NCI-H2227 (cell line): ENCODE results near the gene ZNF423.
A peak's percentile ranks its signal among the peaks of the same experiment; 100 is the strongest.

Source experiments
- DNase-seq: peaks from one replicate; lab custom pipeline; 2025; ENCODE audit not compliant: unreplicated experiment; lab: John Stamatoyannopoulos, UW

ZNF423 gene

GRCh38 chr16:49632795-49633184 lies 223.1 kb downstream of the ZNF423 start:
- no peak for DNase-seq

GRCh38 chr16:49632086-49632794 lies 223.7 kb downstream of the ZNF423 start:
- DNase-seq = no peak

- no peak for DNase-seq
These were observed 224.5 kb downstream of the ZNF423 start for GRCh38 chr16:49631187-49632041.

GRCh38 chr16:49630783-49631182 lies 225.1 kb downstream of the ZNF423 start:
- no peak for DNase-seq

GRCh38 chr16:49629851-49630250 lies 226.1 kb downstream of the ZNF423 start:
- no peak for DNase-seq

GRCh38 chr16:49628148-49628547 lies 227.8 kb downstream of the ZNF423 start:
- no peak for DNase-seq

GRCh38 chr16:49625311-49626065 lies 230.4 kb downstream of the ZNF423 start:
- peak; percentile 2 for DNase-seq

- no peak for DNase-seq
These were observed 232.2 kb downstream of the ZNF423 start for GRCh38 chr16:49623501-49624266.

GRCh38 chr16:49622421-49623402 lies 233.2 kb downstream of the ZNF423 start:
- DNase-seq = no peak

GRCh38 chr16:49622084-49622390 lies 233.9 kb downstream of the ZNF423 start:
- DNase-seq = no peak

GRCh38 chr16:49621241-49622083 lies 234.4 kb downstream of the ZNF423 start:
- no peak for DNase-seq

GRCh38 chr16:49620869-49621240 lies 235.1 kb downstream of the ZNF423 start:
- DNase-seq = no peak

- DNase-seq = no peak
These were observed 235.6 kb downstream of the ZNF423 start for GRCh38 chr16:49620158-49620868.

- DNase-seq = no peak
These were observed 236.1 kb downstream of the ZNF423 start for GRCh38 chr16:49619811-49620157.

GRCh38 chr16:49618955-49619354 lies 237.0 kb downstream of the ZNF423 start:
- DNase-seq = no peak

GRCh38 chr16:49617710-49618330 lies 238.1 kb downstream of the ZNF423 start:
- DNase-seq = no peak

GRCh38 chr16:49617016-49617629 lies 238.8 kb downstream of the ZNF423 start:
- no peak for DNase-seq

GRCh38 chr16:49615576-49615975 lies 240.3 kb downstream of the ZNF423 start:
- DNase-seq = no peak
